GM12873 (cell line): ENCODE measurements around the gene SSBP2.

Experiments
- TF ChIP-seq, protein P1 (sequence below): IDR thresholded peaks from 2 replicates; pipeline ENCODE4 v1.5.1; 2012; ENCODE audit warnings: low read depth, mild to moderate bottlenecking, moderate library complexity, low read length, control low read depth; ENCODE audit not compliant: insufficient read depth; ENCODE audit errors: missing control alignments

SSBP2 gene

DNA sequence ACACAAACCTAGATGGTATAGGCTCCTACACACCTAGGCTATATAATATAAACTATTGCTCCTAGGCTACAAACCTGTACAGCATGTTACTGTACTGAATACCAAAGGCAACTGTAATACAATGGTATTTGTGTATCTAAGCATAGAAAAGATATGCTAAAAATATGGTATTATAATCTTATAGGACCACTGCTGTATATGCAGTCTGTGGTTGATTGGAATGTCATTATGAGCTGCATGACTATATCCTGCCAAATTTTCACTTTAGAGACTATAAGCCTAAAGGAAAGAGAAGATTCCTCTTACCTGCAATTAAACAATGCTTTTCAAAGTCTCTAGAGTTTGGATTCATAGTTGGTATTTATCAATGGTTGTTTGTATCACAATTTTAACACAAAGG, 332.3 kb downstream of the SSBP2 start:
- TF ChIP-seq, protein P1, sequence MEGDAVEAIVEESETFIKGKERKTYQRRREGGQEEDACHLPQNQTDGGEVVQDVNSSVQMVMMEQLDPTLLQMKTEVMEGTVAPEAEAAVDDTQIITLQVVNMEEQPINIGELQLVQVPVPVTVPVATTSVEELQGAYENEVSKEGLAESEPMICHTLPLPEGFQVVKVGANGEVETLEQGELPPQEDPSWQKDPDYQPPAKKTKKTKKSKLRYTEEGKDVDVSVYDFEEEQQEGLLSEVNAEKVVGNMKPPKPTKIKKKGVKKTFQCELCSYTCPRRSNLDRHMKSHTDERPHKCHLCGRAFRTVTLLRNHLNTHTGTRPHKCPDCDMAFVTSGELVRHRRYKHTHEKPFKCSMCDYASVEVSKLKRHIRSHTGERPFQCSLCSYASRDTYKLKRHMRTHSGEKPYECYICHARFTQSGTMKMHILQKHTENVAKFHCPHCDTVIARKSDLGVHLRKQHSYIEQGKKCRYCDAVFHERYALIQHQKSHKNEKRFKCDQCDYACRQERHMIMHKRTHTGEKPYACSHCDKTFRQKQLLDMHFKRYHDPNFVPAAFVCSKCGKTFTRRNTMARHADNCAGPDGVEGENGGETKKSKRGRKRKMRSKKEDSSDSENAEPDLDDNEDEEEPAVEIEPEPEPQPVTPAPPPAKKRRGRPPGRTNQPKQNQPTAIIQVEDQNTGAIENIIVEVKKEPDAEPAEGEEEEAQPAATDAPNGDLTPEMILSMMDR = no peak

DNA sequence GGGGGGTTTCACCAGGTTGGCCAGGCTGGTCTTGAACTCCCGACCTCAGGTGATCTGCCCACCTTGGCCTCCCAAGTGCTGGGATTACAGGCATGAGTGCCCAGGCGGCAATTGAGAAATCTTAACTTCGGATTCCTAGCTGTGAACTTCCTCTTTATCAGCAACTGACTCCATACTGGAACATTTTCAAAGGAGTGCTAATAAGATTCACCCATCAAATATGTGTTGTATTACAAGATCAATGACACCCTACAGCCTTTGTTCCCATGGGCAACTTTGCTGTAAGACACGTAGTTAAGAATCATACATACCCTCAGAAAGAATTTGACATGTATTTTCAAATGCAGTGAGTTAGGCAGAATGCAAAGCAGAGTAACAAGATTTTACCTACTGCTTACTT, 333.8 kb downstream of the SSBP2 start:
- TF ChIP-seq, protein P1 = no peak

DNA sequence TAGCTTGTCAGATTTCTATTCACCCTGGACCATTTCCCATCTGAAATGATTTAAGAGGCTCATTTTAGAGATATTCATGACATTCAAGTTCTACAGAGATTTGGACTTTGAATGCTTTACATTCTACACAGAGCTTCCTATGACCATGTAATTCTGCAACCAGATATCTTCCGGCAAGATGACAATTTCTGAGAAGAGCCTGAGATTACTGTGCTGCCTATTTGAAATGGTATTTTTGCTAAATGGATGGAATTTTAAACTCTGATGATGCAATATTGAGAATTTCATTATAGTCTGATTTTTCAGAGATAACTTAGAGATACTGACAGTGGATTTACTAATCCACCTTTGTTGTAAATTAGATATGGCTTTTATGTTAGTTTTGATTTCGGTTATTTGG, 341.0 kb downstream of the SSBP2 start:
- TF ChIP-seq, protein P1 = no peak

DNA sequence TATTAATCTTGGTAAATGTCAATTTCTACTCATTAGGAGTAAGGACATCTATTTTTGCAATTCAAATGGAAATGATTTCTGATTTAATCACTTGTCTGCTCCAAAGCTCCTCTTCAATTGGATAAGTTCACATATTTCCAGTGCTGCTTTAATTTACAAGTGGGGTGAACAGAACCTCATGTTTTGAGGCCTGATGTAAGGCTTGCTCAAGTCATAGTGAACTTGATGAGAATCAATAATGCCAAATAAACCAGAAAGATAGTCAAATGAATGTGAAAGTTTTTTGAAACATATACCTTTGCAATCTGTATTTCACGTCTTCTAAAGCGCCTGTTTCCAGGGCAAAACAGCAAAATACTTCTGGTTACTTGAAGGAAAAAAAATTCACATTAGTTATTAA, 341.5 kb downstream of the SSBP2 start:
- TF ChIP-seq, protein P1 = no peak

DNA sequence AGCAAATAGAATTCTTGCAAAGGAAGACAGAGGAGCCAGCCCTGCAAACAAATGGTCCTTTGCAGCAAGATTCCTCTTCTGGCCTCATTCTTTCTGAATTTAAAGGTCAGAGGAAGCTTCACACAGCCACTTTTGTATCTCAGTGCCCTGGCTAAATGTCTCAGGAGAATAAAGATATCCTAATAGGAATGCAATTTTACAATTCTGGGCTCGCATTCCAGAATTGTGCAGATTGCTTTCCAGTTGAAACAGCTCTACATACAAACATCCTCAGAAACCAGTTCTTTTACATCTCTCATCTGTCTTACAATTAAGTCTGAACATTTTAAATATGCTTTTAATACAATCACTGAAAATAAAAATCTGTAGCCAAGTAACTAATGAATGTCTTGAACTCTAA, 342.4 kb downstream of the SSBP2 start:
- TF ChIP-seq, protein P1 = no peak

DNA sequence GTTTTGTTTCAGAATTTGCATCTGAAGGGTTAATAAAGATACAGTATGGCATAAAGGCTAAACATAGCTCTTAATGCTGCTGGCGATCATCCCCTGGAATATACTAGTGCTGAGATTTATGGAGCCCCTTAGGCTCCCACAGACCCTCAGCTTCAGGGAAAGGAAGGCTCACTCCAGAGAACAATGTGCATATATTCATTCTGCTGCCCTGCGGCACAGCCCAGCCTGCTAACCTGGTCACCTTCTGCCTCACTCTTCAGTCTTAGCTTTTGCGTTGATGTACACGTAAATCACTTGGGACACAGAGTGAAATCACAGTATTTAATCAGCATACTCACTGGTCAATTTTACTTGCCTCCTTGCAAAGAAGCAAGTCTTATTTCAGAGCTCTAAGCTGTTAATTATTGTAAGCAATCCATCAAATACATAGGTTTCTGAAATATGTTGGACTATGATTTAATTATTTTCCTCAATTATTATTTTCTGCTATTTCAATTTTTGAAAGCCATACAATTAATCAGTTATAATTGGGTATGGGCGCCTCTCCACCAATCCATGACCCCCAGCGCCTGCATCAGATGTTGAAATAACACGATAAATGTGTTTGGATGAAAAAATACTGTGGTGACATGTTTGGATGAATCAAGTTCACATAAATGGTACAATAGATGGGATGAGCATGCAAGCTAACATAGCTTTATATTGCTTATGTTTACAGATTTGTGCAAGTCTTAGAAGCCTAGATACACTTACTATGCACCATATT, 345.6 kb downstream of the SSBP2 start:
- TF ChIP-seq, protein P1 = no peak

DNA sequence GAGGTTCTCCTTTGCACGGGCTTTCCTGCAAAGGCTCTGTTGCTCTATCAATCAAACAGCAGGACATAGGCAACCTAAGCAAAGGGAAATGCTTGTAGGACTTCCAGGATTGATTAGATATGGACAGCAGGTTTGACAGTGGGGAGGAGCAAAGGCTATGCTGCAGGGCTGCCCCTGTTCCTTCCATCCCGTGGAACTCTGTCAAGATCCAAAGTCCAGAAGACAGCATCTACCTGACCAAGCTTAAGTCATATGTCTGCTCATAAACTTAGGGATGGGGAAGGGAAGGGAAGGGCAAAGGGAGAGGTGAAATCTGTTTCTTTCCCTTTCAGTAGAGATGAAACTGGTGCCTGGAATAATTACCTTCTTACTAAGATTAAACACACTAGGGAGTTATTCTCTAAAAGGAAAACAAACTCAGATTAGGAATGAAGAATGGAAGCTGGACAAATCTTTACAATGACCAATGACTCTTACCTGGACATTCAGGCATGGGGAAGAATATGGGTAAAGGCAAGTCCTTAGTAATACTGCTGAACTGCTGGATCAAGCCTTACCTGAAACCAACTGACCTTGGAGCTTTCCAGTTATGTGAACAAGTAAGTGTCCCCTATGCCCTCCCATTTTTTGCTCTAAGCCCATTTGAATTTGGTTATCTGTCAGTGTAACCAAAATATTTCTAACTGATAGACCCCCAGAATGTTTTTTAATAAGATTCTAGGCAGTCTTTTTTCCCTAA, 348.5 kb downstream of the SSBP2 start:
- TF ChIP-seq, protein P1 = no peak
